Loucy (cell line): ENCODE data around the gene PAX3.

Source experiments
- H2AFZ ChIP-seq: fragments of 200-600 bp; sonication (generic); 2 replicates; pipeline ENCODE4 v1.6.0; 2016; ENCODE audit warnings: antibody characterized with exemption, mild to moderate bottlenecking, low read length, moderate library complexity
- H3F3A ChIP-seq: fragments of 200-600 bp; 2 replicates; pipeline ENCODE4 v1.6.0; 2016; ENCODE audit warnings: antibody characterized with exemption, low read depth, mild to moderate bottlenecking
- H3K27me3 ChIP-seq: fragments of 200-600 bp; sonication (generic); 2 replicates; pipeline ENCODE4 v1.6.1; 2014; ENCODE audit warnings: low read length, mild to moderate bottlenecking; ENCODE audit not compliant: insufficient read depth, poor library complexity, severe bottlenecking
- H3K36me3 ChIP-seq: fragments of 200-600 bp; sonication (generic); 2 replicates; pipeline ENCODE4 v1.6.1; 2016; ENCODE audit warnings: low read length; ENCODE audit not compliant: insufficient read depth
- H3K4me1 ChIP-seq: fragments of 200-600 bp; sonication (generic); 2 replicates; pipeline ENCODE4 v1.5.1; 2014; ENCODE audit warnings: low read length, mild to moderate bottlenecking; ENCODE audit not compliant: insufficient read depth, poor library complexity, severe bottlenecking
- H3K4me2 ChIP-seq: fragments of 200-600 bp; sonication (generic); 2 replicates; pipeline ENCODE4 v1.6.0; 2014; ENCODE audit warnings: antibody characterized with exemption, low read length, low read depth, mild to moderate bottlenecking; ENCODE audit not compliant: poor library complexity, severe bottlenecking
- H3K4me3 ChIP-seq: fragments of 200-600 bp; sonication (generic); 2 replicates; pipeline ENCODE4 v1.5.1; 2014; ENCODE audit warnings: low read length, mild to moderate bottlenecking, mixed read lengths; ENCODE audit not compliant: poor library complexity, severe bottlenecking
- H3K79me2 ChIP-seq: fragments of 200-600 bp; sonication (generic); 2 replicates; pipeline ENCODE4 v1.6.1; 2014; ENCODE audit warnings: low read length; ENCODE audit not compliant: insufficient read depth
- H3K9ac ChIP-seq: fragments of 200-600 bp; sonication (generic); 2 replicates; pipeline ENCODE4 v1.6.0; 2014; ENCODE audit warnings: mild to moderate bottlenecking, low read depth, low read length, moderate library complexity; ENCODE audit not compliant: poor library complexity, severe bottlenecking
- H3K9me2 ChIP-seq: fragments of 200-600 bp; sonication (generic); replicated peaks from 2 replicates; pipeline ENCODE4 v1.6.1; 2016; ENCODE audit warnings: low read depth, low read length, mixed read lengths
- H3K9me3 ChIP-seq: fragments of 200-600 bp; sonication (generic); 2 replicates; pipeline ENCODE4 v1.6.1; 2014; ENCODE audit warnings: mild to moderate bottlenecking, antibody characterized with exemption, low read length, low read depth; ENCODE audit not compliant: insufficient read depth
- H4K20me1 ChIP-seq: fragments of 200-600 bp; sonication (generic); 2 replicates; pipeline ENCODE4 v1.6.0; 2014; ENCODE audit warnings: antibody characterized with exemption, low read length, mild to moderate bottlenecking; ENCODE audit not compliant: insufficient read depth, poor library complexity, severe bottlenecking
- EZH2phosphoT487 ChIP-seq: fragments of 200-600 bp; IDR thresholded peaks from 2 replicates; pipeline ENCODE4 v1.6.1; 2018; ENCODE audit warnings: antibody characterized with exemption, mild to moderate bottlenecking, moderate library complexity, borderline replicate concordance
- TF ChIP-seq, protein P1 (sequence below): fragments of 200-600 bp; sonication (generic); conservative IDR thresholded peaks from 2 replicates; pipeline ENCODE4 v1.5.1; 2014; ENCODE audit warnings: mild to moderate bottlenecking, antibody characterized with exemption, low read length

Gene PAX3

DNA sequence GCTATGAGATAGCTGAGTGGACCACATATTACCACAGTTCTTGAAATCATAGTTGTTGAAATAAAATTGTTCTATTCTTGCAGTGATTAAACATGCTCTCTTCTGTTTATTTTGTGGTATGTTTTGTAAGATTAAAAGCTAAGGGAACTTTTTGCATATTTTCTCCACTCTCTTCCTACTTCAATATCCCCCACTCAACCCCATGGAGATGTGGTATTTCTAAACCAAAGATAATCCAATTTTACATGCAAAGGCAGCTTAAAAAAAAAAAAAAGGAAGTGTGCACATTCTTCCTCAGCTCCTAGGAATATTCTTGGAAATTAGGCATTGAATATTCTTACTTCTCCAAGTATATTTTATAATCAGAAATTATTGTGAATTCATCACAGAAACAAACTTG, 15.0 kb upstream of the PAX3 start:
- Histone ChIP-seq H3K9me3 (no peaks in the 10 kb centered on the region), H4K20me1 (no peaks in the 10 kb centered on the region), H3K9me2 (no peaks in the 10 kb centered on the region), H3K4me3 (no peak overlapping the region), H3K9ac (no peak overlapping the region), H3K4me2 (no peak overlapping the region), H3K27me3 (no peaks in the 10 kb centered on the region), H3K79me2 (no peaks in the 10 kb centered on the region), H3K36me3 (no peaks in the 10 kb centered on the region), H3K4me1 (no peaks in the 10 kb centered on the region), H2AFZ (no peak overlapping the region), H3F3A (no peaks in the 10 kb centered on the region)
- no peak for TF ChIP-seq EZH2phosphoT487
- TF ChIP-seq, protein P1, sequence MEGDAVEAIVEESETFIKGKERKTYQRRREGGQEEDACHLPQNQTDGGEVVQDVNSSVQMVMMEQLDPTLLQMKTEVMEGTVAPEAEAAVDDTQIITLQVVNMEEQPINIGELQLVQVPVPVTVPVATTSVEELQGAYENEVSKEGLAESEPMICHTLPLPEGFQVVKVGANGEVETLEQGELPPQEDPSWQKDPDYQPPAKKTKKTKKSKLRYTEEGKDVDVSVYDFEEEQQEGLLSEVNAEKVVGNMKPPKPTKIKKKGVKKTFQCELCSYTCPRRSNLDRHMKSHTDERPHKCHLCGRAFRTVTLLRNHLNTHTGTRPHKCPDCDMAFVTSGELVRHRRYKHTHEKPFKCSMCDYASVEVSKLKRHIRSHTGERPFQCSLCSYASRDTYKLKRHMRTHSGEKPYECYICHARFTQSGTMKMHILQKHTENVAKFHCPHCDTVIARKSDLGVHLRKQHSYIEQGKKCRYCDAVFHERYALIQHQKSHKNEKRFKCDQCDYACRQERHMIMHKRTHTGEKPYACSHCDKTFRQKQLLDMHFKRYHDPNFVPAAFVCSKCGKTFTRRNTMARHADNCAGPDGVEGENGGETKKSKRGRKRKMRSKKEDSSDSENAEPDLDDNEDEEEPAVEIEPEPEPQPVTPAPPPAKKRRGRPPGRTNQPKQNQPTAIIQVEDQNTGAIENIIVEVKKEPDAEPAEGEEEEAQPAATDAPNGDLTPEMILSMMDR: no peak

DNA sequence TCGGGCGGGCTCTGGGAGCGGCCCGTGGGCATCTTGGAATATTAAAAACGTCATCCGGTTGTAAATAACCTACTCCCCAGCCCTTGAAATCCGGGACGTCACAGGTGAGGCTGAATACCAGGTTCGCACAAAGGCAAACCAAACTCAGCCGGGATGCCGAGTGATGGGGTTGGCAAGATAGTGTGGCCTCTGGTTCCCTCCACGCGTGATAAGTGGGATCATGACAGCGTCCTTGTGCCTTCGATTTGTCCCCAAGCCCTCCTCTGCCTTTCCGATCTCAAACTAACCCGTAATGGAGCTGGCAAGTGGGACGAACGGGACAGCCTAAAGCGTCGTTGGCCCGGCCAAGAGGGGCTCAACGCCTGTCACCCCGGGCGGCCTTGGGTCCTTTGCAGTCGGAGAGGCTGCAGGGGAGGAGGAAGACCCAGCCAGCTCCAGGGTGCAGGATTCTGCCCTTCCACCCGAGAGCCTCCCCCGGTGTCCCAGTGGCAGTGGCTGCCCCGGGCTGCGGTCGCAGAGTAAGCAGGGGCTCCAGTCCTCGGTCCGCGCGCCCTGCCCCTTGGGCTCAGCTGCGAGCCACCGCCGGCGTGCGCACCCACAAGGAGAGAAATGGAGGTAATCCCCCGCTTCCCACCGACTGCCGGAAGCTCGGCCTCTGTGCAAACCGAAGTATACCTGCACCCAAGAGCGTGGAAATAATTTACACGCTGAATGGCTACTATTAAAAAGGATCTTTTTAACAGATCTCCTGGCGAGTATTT, 13.4 kb upstream of the PAX3 start:
- Histone ChIP-seq H3K4me1 (no peaks in the 10 kb centered on the region), H3K27me3 (no peaks in the 10 kb centered on the region), H3K4me2 (no peak overlapping the region), H3K36me3 (no peaks in the 10 kb centered on the region), H3K79me2 (no peaks in the 10 kb centered on the region), H4K20me1 (no peaks in the 10 kb centered on the region), H3K9me2 (no peaks in the 10 kb centered on the region), H3K4me3 (no peak overlapping the region), H3K9me3 (no peaks in the 10 kb centered on the region), H3K9ac (no peak overlapping the region), H2AFZ (no peak overlapping the region), H3F3A (no peaks in the 10 kb centered on the region)
- TF ChIP-seq EZH2phosphoT487: no peak
- TF ChIP-seq, protein P1: no peak

DNA sequence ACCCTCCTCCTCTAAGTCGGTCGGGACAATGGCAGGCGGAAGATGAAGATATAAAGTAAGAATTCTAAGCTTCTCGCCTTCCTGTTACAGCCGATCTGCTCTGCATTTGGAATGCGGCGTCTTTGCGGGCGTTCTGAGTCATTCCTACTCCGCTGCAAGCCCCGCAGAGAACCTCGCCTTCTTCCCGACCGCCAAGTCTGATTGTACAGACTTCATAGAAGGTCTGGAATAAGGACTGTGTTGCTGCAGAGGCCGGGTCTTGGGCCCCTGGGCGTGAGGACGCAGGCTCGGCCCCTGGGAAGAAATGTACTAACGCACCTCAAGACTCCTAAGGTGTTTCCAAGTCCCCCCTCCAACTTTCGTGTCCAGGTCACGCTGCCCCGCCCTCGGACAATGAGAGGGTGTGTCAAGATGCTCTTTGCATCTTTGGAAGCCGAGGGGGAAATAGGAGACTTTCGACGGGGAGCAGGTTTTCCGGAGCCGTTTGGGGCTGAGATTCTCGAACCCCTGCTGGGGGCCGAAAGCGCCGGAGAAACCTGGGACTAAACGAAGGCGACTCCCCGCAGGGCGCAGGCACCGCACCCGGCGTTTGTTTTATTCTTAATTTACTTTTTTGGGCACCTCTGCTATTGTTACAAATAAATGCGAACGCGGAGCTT, 12.7 kb upstream of the PAX3 start:
- Histone ChIP-seq H4K20me1 (no peaks in the 10 kb centered on the region), H3K4me2 (no peak overlapping the region), H3F3A (no peaks in the 10 kb centered on the region), H3K9me3 (no peaks in the 10 kb centered on the region), H3K27me3 (no peaks in the 10 kb centered on the region), H3K36me3 (no peaks in the 10 kb centered on the region), H3K9me2 (no peaks in the 10 kb centered on the region), H3K79me2 (no peaks in the 10 kb centered on the region), H3K4me1 (no peaks in the 10 kb centered on the region), H2AFZ (no peak overlapping the region), H3K4me3 (no peak overlapping the region), H3K9ac (no peak overlapping the region)
- no peak for TF ChIP-seq EZH2phosphoT487
- TF ChIP-seq, protein P1: no peak
